Measurements from ENCODE around the gene RPL35A. TPM values are rescaled to one million over a fixed set of nuclear protein-coding genes. Genes with fewer than 3 reads are reported as not detected.
"Not testable (repeated sequence)": the region's sequence is repeated elsewhere in the genome, so short reads cannot be mapped to it uniquely, and the experiment has no call there.

RPL35A gene
- 1,636 TPM for polyA plus RNA-seq (2013, experiment 1 of 2)
- 1,619 TPM for polyA plus RNA-seq (2013, experiment 2 of 2)

DNA sequence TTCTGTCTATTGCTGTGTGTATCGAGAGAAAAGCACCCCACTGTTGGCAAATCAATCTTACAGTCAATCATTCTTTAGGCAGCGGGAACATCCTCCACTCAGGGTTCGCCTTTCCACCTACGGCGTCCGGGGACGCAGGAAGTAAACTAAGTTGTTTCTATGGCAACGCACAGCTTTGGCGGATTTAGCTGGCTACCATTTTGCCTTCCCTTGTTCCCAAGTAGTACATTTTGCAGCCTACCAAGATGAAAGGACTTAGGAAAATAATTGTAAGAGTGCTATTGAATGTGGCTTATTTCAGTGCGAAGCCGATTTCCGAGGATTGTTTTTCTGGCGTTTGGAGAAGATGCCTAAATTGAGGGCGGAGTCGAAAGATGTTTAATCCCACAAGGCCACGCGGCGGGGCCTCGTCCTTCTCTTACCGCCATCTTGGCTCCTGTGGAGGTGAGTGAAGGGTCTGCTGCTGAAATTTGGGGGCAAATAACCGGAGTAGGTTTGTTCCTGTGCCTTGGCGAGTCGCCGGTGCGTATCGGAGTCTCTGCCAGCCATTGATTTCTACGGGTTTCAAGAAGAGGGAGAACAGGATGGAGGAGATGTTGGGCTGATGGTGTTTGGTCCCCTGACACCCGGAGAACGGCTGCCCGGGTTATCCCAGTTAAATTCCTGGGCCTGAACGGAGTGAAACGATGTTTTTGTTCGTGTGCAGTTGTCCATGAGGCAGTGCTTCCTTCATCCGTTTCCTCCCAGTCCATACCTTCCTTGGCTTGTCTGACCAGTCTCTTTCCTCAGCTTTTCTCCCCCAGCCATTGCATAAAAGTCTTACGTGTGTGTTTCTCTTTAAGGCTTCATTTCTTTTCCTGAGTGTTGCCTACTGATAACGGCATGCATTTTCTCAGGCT lies at the start of gene RPL35A:
Gene RPL35A (plus strand): TSS at position 413 of the 899 bp plus-strand sequence. CDS start 778 bp downstream, outside the sequence.
- Histone ChIP-seq H3K36me3 (ENCODE audit: control insufficient read depth, insufficient read depth, low read length) (peaks cover 44% of the 10 kb centered on the region), H3K9me3 (ENCODE audit: control insufficient read depth, low read length) (no peaks in the 10 kb centered on the region), H3K4me3 (ENCODE audit: extremely low read depth, insufficient read depth, low read length, poor library complexity, severe bottlenecking) (peak within 1 kb of the TSS; percentile 90), H3K27ac (ENCODE audit: low read depth, low read length, severe bottlenecking) (peak within 1 kb of the TSS; percentile 99), H3K4me1 (ENCODE audit: control insufficient read depth, insufficient read depth, low read length, poor library complexity, severe bottlenecking) (peaks cover 4% of the 10 kb centered on the region)
- 1% methylated on average over 24 to 36 of the region's 36 CpGs for WGBS, 2 experiments (ENCODE audit: insufficient coverage in 2 of 2)

GRCh38 chr3:197901626-197902025 lies 48.4 kb upstream of the RPL35A start:
- Histone ChIP-seq H3K36me3 (ENCODE audit: control insufficient read depth, insufficient read depth, low read length) (no peaks in the 10 kb centered on the region), H3K4me3 (ENCODE audit: extremely low read depth, insufficient read depth, low read length, poor library complexity, severe bottlenecking) (no peak overlapping the region), H3K4me1 (ENCODE audit: control insufficient read depth, insufficient read depth, low read length, poor library complexity, severe bottlenecking) (no peaks in the 10 kb centered on the region), H3K27ac (ENCODE audit: low read depth, low read length, severe bottlenecking) (no peak overlapping the region), H3K9me3 (ENCODE audit: control insufficient read depth, low read length) (no peaks in the 10 kb centered on the region)
- WGBS, 2 experiments (ENCODE audit: insufficient coverage in 2 of 2) = 92 to 95% methylated on average over 4 of the region's 4 CpGs

GRCh38 chr3:197906023-197906849 lies 43.8 kb upstream of the RPL35A start:
- Histone ChIP-seq H3K4me1 (ENCODE audit: control insufficient read depth, insufficient read depth, low read length, poor library complexity, severe bottlenecking) (no peaks in the 10 kb centered on the region), H3K36me3 (ENCODE audit: control insufficient read depth, insufficient read depth, low read length) (no peaks in the 10 kb centered on the region), H3K4me3 (ENCODE audit: extremely low read depth, insufficient read depth, low read length, poor library complexity, severe bottlenecking) (no peak overlapping the region), H3K27ac (ENCODE audit: low read depth, low read length, severe bottlenecking) (no peak overlapping the region), H3K9me3 (ENCODE audit: control insufficient read depth, low read length) (no peaks in the 10 kb centered on the region)
- WGBS, 2 experiments (ENCODE audit: insufficient coverage in 2 of 2) = 20 to 50% methylated on average over 2 to 9 of the region's 17 CpGs

GRCh38 chr3:197906850-197907187 lies 43.2 kb upstream of the RPL35A start:
- H3K36me3 ChIP-seq (ENCODE audit: control insufficient read depth, insufficient read depth, low read length) = no peaks in the 10 kb centered on the region
- no peaks in the 10 kb centered on the region for H3K4me1 ChIP-seq (ENCODE audit: control insufficient read depth, insufficient read depth, low read length, poor library complexity, severe bottlenecking)
- no peak overlapping the region for H3K4me3 ChIP-seq (ENCODE audit: extremely low read depth, insufficient read depth, low read length, poor library complexity, severe bottlenecking)
- no peaks in the 10 kb centered on the region for H3K9me3 ChIP-seq (ENCODE audit: control insufficient read depth, low read length)
- H3K27ac ChIP-seq (ENCODE audit: low read depth, low read length, severe bottlenecking) = no peak overlapping the region
- WGBS, 2 experiments (ENCODE audit: insufficient coverage in 2 of 2) = 77 to 90% methylated on average over 2 to 3 of the region's 3 CpGs

GRCh38 chr3:197907196-197907595 lies 42.8 kb upstream of the RPL35A start:
- Histone ChIP-seq H3K36me3 (ENCODE audit: control insufficient read depth, insufficient read depth, low read length) (no peaks in the 10 kb centered on the region), H3K4me1 (ENCODE audit: control insufficient read depth, insufficient read depth, low read length, poor library complexity, severe bottlenecking) (no peaks in the 10 kb centered on the region), H3K27ac (ENCODE audit: low read depth, low read length, severe bottlenecking) (no peak overlapping the region), H3K4me3 (ENCODE audit: extremely low read depth, insufficient read depth, low read length, poor library complexity, severe bottlenecking) (no peak overlapping the region), H3K9me3 (ENCODE audit: control insufficient read depth, low read length) (no peaks in the 10 kb centered on the region)
- no CpG with 5 or more reads among the region's 2 CpGs for WGBS, 2 experiments (ENCODE audit: insufficient coverage in 2 of 2)

DNA sequence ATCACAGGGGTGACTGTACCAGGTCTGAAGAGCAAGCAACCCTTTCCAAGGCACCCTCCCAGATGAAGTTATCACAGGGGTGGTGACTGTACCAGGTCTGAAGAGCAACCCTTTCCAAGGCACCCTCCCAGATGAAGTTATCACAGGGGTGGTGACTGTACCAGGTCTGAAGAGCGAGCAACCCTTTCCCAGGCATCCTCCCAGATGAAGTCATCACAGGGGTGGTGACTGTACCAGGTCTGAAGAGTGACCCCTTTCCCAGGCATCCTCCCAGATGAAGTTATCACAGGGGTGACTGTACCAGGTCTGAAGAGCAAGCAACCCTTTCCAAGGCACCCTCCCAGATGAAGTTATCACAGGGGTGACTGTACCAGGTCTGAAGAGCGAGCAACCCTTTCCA lies 41.4 kb upstream of the RPL35A start:
- H3K36me3 ChIP-seq (ENCODE audit: control insufficient read depth, insufficient read depth, low read length); H3K9me3 ChIP-seq (ENCODE audit: control insufficient read depth, low read length); H3K4me1 ChIP-seq (ENCODE audit: control insufficient read depth, insufficient read depth, low read length, poor library complexity, severe bottlenecking); H3K4me3 ChIP-seq (ENCODE audit: extremely low read depth, insufficient read depth, low read length, poor library complexity, severe bottlenecking); H3K27ac ChIP-seq (ENCODE audit: low read depth, low read length, severe bottlenecking): not testable (repeated sequence)
- WGBS, 2 experiments (ENCODE audit: insufficient coverage in 2 of 2) = 70 to 92% methylated on average over 1 to 2 of the region's 2 CpGs

- H3K4me3 ChIP-seq (ENCODE audit: extremely low read depth, insufficient read depth, low read length, poor library complexity, severe bottlenecking) = no peak overlapping the region
- no peaks in the 10 kb centered on the region for H3K4me1 ChIP-seq (ENCODE audit: control insufficient read depth, insufficient read depth, low read length, poor library complexity, severe bottlenecking)
- 92 to 100% methylated on average over 3 of the region's 4 CpGs for WGBS, 2 experiments (ENCODE audit: insufficient coverage in 2 of 2)
- no peak overlapping the region for H3K27ac ChIP-seq (ENCODE audit: low read depth, low read length, severe bottlenecking)
- no peaks in the 10 kb centered on the region for H3K36me3 ChIP-seq (ENCODE audit: control insufficient read depth, insufficient read depth, low read length)
- H3K9me3 ChIP-seq (ENCODE audit: control insufficient read depth, low read length) = no peaks in the 10 kb centered on the region
Observed at GRCh38 chr3:197908957-197909701, 40.9 kb upstream of the RPL35A start.

- Histone ChIP-seq H3K4me1 (ENCODE audit: control insufficient read depth, insufficient read depth, low read length, poor library complexity, severe bottlenecking) (no peaks in the 10 kb centered on the region), H3K36me3 (ENCODE audit: control insufficient read depth, insufficient read depth, low read length) (no peaks in the 10 kb centered on the region), H3K4me3 (ENCODE audit: extremely low read depth, insufficient read depth, low read length, poor library complexity, severe bottlenecking) (no peak overlapping the region), H3K9me3 (ENCODE audit: control insufficient read depth, low read length) (no peaks in the 10 kb centered on the region), H3K27ac (ENCODE audit: low read depth, low read length, severe bottlenecking) (no peak overlapping the region)
- 84 to 85% methylated on average over 22 to 27 of the region's 33 CpGs for WGBS, 2 experiments (ENCODE audit: insufficient coverage in 2 of 2)
Observed at GRCh38 chr3:197912741-197913476, 37.1 kb upstream of the RPL35A start.

- no peaks in the 10 kb centered on the region for H3K36me3 ChIP-seq (ENCODE audit: control insufficient read depth, insufficient read depth, low read length)
- no peak overlapping the region for H3K27ac ChIP-seq (ENCODE audit: low read depth, low read length, severe bottlenecking)
- H3K4me1 ChIP-seq (ENCODE audit: control insufficient read depth, insufficient read depth, low read length, poor library complexity, severe bottlenecking) = no peaks in the 10 kb centered on the region
- 89 to 97% methylated on average over 7 to 10 of the region's 12 CpGs for WGBS, 2 experiments (ENCODE audit: insufficient coverage in 2 of 2)
- H3K4me3 ChIP-seq (ENCODE audit: extremely low read depth, insufficient read depth, low read length, poor library complexity, severe bottlenecking) = no peak overlapping the region
- no peaks in the 10 kb centered on the region for H3K9me3 ChIP-seq (ENCODE audit: control insufficient read depth, low read length)
Observed at GRCh38 chr3:197913641-197914380, 36.2 kb upstream of the RPL35A start.
